ENCODE results near the gene ANKRD30BL.
A peak's percentile ranks its signal among the peaks of the same experiment; 100 is the strongest.
"Not testable (repeated sequence)": the region's sequence is repeated elsewhere in the genome, so short reads cannot be mapped to it uniquely, and the experiment has no call there.

The ANKRD30BL gene

GRCh38 chr2:132161161-132162124, at the start of gene ANKRD30BL:
Gene ANKRD30BL (minus strand): TSS chr2:132161952. CDS start chr2:132161705, 247 bp downstream.
- DNase-seq (ENCODE audit: low read depth), result not testable (repeated sequence)

- DNase-seq (ENCODE audit: low read depth), result not testable (repeated sequence)
Measured at GRCh38 chr2:132202866-132203265, 41.1 kb upstream of the ANKRD30BL start.

GRCh38 chr2:132192854-132193253, 31.1 kb upstream of the ANKRD30BL start:
- not testable (repeated sequence) for DNase-seq (ENCODE audit: low read depth)

GRCh38 chr2:132167100-132167499, 5.3 kb upstream of the ANKRD30BL start:
- not testable (repeated sequence) for DNase-seq (ENCODE audit: low read depth)

DNA sequence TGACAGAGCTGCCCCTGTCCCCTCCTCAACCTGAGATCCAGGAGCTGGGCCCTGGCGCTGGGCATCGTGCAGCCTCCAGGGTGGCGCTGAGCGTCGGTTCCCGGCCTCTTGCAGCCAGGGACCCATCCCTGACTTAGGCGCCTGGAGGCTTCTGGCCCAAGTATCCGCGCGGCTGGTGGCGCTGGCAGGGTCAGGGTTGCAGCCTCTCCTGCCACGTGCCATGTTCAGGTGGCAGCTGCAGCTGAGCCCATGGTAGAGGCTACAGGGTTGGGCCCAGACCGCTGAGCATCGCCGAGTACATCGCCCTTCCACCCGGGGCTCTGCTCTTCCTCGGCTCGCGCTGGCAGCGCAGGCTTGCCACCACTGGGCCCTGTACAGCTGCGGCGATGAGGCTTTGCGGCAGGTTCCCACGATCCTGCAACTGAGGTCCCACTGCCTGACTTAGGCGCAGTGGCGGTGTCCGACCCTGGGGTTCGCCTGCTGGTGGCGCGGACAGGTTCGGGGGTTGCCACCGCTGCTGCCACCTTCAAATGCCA, 441 bp upstream of the ANKRD30BL start:
- not testable (repeated sequence) for DNase-seq (ENCODE audit: low read depth)

GRCh38 chr2:132146774-132147173, 15.0 kb downstream of the ANKRD30BL start:
- DNase-seq (ENCODE audit: low read depth), result peak; percentile 13
